ENCODE data around the gene ELFN1.
A peak's percentile ranks its signal among the peaks of the same experiment; 100 is the strongest.

ELFN1 gene

DNA sequence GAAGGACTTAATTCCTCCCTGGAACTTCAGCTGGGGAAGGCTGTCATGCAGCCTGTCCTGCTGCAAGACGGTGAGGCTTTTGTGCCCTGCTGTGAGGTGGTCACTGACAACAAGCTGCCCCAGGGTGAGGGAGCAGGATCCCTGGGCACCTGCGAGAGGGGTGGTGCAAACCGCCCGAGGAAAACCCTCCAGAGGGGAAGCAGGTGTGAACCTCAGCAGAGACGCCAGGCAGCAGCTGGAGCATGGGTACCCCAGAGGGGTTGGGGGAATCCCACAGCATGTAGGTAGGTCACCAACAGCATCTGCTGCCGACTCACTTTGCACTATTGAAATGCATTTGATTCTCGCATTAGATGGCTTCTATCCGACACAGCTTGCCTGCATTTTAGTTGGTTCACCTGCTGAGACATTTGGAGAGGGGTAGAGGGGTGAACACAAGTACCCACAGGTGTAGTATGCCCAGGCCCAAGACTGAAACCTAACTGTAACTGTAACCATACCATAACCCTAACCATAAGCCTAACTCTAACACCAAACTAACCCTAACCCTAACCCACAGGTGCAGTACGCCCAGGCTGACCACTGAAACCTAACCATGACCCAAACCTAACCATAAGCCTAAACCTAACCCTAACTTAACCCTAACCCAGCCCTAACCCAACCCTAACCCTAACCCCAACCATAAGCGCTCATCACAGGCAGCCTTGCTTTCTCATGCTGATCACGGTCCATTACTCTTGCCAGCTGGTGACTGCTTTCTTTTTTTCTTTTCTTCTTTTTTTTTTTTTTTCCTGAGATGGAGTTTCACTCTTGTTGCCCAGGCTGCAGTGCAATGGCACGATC, 85.9 kb downstream of the ELFN1 start:
- no peak overlapping the region for H3K4me3 ChIP-seq (replicated peaks; ENCODE audit: low read depth, low read length)
- TF ChIP-seq, protein P1, sequence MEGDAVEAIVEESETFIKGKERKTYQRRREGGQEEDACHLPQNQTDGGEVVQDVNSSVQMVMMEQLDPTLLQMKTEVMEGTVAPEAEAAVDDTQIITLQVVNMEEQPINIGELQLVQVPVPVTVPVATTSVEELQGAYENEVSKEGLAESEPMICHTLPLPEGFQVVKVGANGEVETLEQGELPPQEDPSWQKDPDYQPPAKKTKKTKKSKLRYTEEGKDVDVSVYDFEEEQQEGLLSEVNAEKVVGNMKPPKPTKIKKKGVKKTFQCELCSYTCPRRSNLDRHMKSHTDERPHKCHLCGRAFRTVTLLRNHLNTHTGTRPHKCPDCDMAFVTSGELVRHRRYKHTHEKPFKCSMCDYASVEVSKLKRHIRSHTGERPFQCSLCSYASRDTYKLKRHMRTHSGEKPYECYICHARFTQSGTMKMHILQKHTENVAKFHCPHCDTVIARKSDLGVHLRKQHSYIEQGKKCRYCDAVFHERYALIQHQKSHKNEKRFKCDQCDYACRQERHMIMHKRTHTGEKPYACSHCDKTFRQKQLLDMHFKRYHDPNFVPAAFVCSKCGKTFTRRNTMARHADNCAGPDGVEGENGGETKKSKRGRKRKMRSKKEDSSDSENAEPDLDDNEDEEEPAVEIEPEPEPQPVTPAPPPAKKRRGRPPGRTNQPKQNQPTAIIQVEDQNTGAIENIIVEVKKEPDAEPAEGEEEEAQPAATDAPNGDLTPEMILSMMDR (IDR thresholded peaks at IDR 0.05; ENCODE audit: low read depth, low read length, missing control alignments) = no peak
- no peak for DNase-seq (ENCODE audit: extremely low read depth, low read depth)

DNA sequence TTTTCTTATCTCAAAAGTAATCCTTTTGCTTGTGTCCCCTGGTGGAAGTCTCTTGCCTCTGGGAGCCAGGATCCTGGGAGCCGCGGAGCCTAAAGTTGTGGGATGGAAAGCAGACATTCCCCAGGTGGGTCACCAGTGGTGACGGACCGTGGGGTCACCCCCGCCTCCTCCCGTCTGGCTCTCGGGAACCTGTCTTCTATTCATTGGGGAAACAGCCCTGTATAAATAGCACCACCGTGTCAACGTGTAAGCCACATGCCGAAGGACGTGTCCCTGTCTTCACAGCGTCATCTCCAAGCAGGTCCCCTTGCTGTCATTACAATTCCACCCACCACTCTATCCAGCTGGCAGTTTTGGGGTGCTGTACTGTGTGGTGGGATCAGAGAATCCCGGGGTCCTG, 87.5 kb downstream of the ELFN1 start:
- no peak for DNase-seq (ENCODE audit: extremely low read depth, low read depth)
- TF ChIP-seq, protein P1 (IDR thresholded peaks at IDR 0.05; ENCODE audit: low read depth, low read length, missing control alignments) = no peak

DNA sequence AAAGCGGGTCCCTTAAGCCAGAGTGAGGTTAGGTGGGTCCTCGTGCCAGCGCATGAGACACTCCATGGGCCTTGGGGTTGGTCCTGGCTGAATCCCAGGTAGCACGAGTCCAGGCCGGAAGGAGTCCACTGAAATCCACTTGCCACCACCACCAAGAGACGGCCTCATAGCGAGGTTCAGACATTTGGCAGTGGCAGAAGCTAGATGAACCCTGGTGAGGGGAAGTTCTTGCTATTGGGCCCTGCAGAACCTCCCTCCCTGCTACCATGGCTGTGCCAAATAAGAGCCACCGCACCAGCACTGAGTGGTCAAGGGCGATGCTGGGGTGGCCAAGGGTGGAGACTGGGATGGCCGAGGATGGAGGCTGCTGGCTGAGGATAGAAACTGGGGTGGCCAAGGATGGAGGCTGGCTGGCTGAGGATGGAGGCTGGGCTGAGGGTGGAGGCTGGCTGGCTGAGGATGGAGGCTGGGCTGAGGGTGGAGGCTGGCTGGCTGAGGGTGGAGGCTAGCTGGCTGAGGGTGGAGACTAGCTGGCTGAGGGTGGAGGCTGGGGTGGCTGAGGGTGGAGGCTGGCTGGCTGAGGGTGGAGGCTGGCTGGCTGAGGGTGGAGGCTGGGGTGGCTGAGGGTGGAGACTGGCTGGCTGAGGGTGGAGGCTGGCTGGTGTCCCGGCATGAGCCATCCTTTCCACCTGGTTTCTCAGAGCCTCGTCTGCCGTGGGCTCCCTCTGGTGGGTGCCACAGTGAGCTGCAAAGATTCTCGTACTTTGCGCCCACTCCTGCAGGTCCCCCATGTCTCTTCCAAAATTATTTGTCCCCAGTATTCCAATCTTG, 88.2 kb downstream of the ELFN1 start:
- TF ChIP-seq, protein P1 (IDR thresholded peaks at IDR 0.05; ENCODE audit: low read depth, low read length, missing control alignments) = peak; percentile 29

More for the DNA sequence above, 87.5 kb downstream of the ELFN1 start:
- H3K4me3 ChIP-seq (replicated peaks; ENCODE audit: low read depth, low read length) = no peak overlapping the region

DNA sequence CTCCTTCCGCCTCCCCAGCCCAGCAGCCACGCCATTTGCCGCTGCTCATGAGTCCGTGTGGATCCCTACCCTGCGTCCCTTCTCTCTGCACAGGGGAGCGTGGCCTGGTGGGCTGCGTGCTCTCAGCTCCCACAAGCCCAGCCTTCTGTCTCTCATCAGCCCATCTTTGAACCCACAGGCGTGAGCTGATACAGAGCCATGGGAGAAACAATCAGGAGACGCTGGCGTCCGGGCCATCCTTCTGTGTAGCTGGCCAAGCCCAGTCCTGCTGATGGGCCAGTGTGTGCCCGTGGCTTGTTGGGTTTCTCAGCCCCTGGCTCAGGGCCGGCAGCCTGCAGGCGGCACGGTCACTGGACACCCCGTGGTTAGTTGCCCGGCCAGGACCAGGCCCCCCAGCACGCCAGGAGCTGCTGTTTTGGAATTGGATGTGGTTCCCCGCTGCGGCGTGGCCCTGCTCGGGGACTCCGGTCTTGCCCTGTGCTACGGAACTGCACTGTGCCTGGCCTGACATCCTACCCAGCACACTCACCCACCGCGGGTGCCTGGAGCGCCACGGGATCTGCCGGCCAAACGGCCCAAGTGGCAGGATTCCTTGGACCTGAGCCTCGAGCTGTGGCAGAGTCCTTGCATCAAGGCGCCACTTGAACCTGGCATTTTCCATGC, 88.9 kb downstream of the ELFN1 start:
- DNase-seq (ENCODE audit: extremely low read depth, low read depth) = no peak
- H3K4me3 ChIP-seq (replicated peaks; ENCODE audit: low read depth, low read length) = no peak overlapping the region
- TF ChIP-seq, protein P1 (IDR thresholded peaks at IDR 0.05; ENCODE audit: low read depth, low read length, missing control alignments) = no peak

More for the DNA sequence above, 88.2 kb downstream of the ELFN1 start:
- peak; percentile 6 for DNase-seq (ENCODE audit: extremely low read depth, low read depth)
- no peak overlapping the region for H3K4me3 ChIP-seq (replicated peaks; ENCODE audit: low read depth, low read length)

DNA sequence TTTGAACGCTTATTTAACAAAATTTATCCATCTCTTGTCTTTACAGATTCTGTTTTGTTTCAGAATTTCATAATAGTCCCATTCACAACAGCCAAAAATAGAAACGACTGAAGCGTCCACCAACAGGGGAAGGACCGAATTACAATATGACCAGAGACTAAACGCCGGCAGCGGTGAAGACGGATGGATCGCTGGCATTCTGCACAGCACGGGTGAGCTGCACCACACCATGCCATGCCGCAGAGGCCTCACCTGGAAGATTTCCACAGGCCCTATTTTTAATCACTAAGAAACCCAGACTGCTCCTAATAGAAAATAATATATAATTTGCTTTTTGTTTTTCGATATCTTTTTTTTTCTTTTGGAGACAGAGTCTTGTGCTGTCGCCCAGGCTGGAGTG, 91.0 kb downstream of the ELFN1 start:
- TF ChIP-seq, protein P1 (IDR thresholded peaks at IDR 0.05; ENCODE audit: low read depth, low read length, missing control alignments) = no peak
- no peak for DNase-seq (ENCODE audit: extremely low read depth, low read depth)

DNA sequence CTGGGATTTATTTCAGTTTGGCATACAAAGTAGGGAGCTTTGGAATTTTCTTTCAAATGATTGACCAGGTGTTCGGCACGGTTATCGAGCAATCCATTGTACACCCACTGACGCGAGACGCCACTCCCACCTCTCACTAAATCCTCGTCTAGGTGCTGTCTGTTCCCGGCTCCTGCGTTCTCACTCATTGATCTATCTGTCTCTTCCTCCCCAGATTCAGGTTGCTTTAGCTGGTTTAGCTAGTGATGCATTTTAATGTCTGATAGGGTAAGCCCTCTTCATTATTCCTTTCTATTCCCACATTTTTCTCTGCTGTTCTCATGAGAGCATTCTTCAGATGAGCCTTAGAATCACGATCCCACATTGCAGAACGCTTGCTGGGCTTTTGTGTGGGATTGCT, 91.7 kb downstream of the ELFN1 start:
- H3K4me3 ChIP-seq (replicated peaks; ENCODE audit: low read depth, low read length) = no peak overlapping the region
- TF ChIP-seq, protein P1 (IDR thresholded peaks at IDR 0.05; ENCODE audit: low read depth, low read length, missing control alignments) = no peak
- no peak for DNase-seq (ENCODE audit: extremely low read depth, low read depth)

More for the DNA sequence above, 91.0 kb downstream of the ELFN1 start:
- H3K4me3 ChIP-seq (replicated peaks; ENCODE audit: low read depth, low read length) = no peak overlapping the region
